Astrocyte (in vitro differentiated cells and primary cell): ENCODE data around the gene ZNF385B. TPM values are rescaled to one million over a fixed set of nuclear protein-coding genes. Genes with fewer than 3 reads are reported as not detected.

Experiments used
- DNase-seq: peaks from one replicate; pipeline ENCODE4 v3.0.0-alpha.2; 2010; ENCODE audit warnings: low read depth
- FAIRE-seq: peaks from 2 replicates; lab custom pipeline; 2011; peaks lifted over from hg19 to GRCh38; lab: Jason Lieb, UNC
- H2AFZ ChIP-seq: 2 replicates; pipeline ENCODE4 v1.6.0; 2012; ENCODE audit warnings: low read depth, low read length, inconsistent platforms
- H3K27ac ChIP-seq: 2 replicates; pipeline ENCODE4 v1.5.1; 2011; ENCODE audit warnings: low read depth, low read length, inconsistent platforms
- H3K27me3 ChIP-seq: 2 replicates; pipeline ENCODE4 v1.6.0; 2011; ENCODE audit warnings: low read length, inconsistent platforms; ENCODE audit not compliant: insufficient read depth
- H3K36me3 ChIP-seq: 2 replicates; pipeline ENCODE4 v1.5.1; 2011; ENCODE audit warnings: low read length, inconsistent platforms; ENCODE audit not compliant: insufficient read depth
- H3K4me1 ChIP-seq: 2 replicates; pipeline ENCODE4 v1.5.1; 2011; ENCODE audit warnings: low read length, inconsistent platforms; ENCODE audit not compliant: insufficient read depth
- H3K4me2 ChIP-seq: 2 replicates; pipeline ENCODE4 v1.6.0; 2012; ENCODE audit warnings: low read length, inconsistent platforms
- H3K4me3 ChIP-seq: 2 replicates; pipeline ENCODE4 v1.5.1; 2011; ENCODE audit warnings: low read depth, mild to moderate bottlenecking, low read length, inconsistent platforms; ENCODE audit not compliant: insufficient read depth
- H3K79me2 ChIP-seq: 2 replicates; pipeline ENCODE4 v1.6.0; 2012; ENCODE audit warnings: mild to moderate bottlenecking, low read length, inconsistent platforms; ENCODE audit not compliant: insufficient read depth
- H3K9ac ChIP-seq: 2 replicates; pipeline ENCODE4 v1.6.0; 2012; ENCODE audit warnings: mild to moderate bottlenecking, low read length, inconsistent platforms
- H3K9me3 ChIP-seq: 2 replicates; pipeline ENCODE4 v1.5.1; 2012; ENCODE audit warnings: low read depth, mild to moderate bottlenecking, low read length, inconsistent platforms; ENCODE audit not compliant: insufficient read depth
- H4K20me1 ChIP-seq: 2 replicates; pipeline ENCODE4 v1.6.0; 2012; ENCODE audit warnings: low read length, inconsistent platforms; ENCODE audit not compliant: insufficient read depth
- H3K27ac Mint-ChIP-seq: one replicate; pipeline ENCODE4 v1.8.0; 2021; ENCODE audit warnings: mild to moderate bottlenecking, mixed read lengths; ENCODE audit not compliant: unreplicated experiment
- H3K27me3 Mint-ChIP-seq: one replicate; pipeline ENCODE4 v1.8.0; 2021; ENCODE audit warnings: low read depth, mixed read lengths; ENCODE audit not compliant: unreplicated experiment
- H3K36me3 Mint-ChIP-seq: one replicate; pipeline ENCODE4 v1.8.0; 2021; ENCODE audit warnings: low read depth, mixed read lengths; ENCODE audit not compliant: unreplicated experiment
- H3K4me1 Mint-ChIP-seq: one replicate; pipeline ENCODE4 v1.8.0; 2021; ENCODE audit warnings: low read depth, mixed read lengths; ENCODE audit not compliant: unreplicated experiment
- H3K4me3 Mint-ChIP-seq: one replicate; pipeline ENCODE4 v1.8.0; 2021; ENCODE audit warnings: mild to moderate bottlenecking, moderate library complexity, mixed read lengths; ENCODE audit not compliant: unreplicated experiment
- H3K9me3 Mint-ChIP-seq: one replicate; pipeline ENCODE4 v1.8.0; 2021; ENCODE audit warnings: mild to moderate bottlenecking, mixed read lengths; ENCODE audit not compliant: unreplicated experiment
- CTCF ChIP-seq: IDR thresholded peaks from 2 replicates; pipeline ENCODE4 v1.5.1; 2011; ENCODE audit warnings: low read depth, mild to moderate bottlenecking, inconsistent platforms, low read length, moderate library complexity; ENCODE audit not compliant: insufficient read depth
- EZH2 ChIP-seq: IDR thresholded peaks from 2 replicates; pipeline ENCODE4 v1.6.1; 2012; ENCODE audit warnings: mild to moderate bottlenecking, low read length, inconsistent platforms; ENCODE audit not compliant: insufficient read depth
- total RNA-seq: library from RNA; stranded (reverse); gene quantifications from 2 replicates; pipeline ENCODE4 v1.2.1, GENCODE V29; 2021

The ZNF385B gene
- total RNA-seq, 1 donor from 2014 or later: 0.27 TPM

- Mint-ChIP-seq H3K4me3 (no peak overlapping the region), H3K36me3 (no peaks in the 10 kb centered on the region), H3K4me1 (no peaks in the 10 kb centered on the region), H3K27ac (no peak overlapping the region), H3K9me3 (no peaks in the 10 kb centered on the region), H3K27me3 (peaks cover 5% of the 10 kb centered on the region)
- Histone ChIP-seq H3K4me3 (no peak overlapping the region), H3K4me2 (no peak overlapping the region), H2AFZ (no peak overlapping the region), H3K79me2 (no peaks in the 10 kb centered on the region), H3K4me1 (no peaks in the 10 kb centered on the region), H3K27me3 (no peaks in the 10 kb centered on the region), H4K20me1 (no peaks in the 10 kb centered on the region), H3K9ac (no peak overlapping the region), H3K36me3 (no peaks in the 10 kb centered on the region), H3K27ac (no peak overlapping the region), H3K9me3 (no peaks in the 10 kb centered on the region)
- DNase-seq (no peak), FAIRE-seq (no peak)
- TF ChIP-seq EZH2 (no peak), CTCF (no peak)
Observed at GRCh38 chr2:179701524-179702110, 159.8 kb downstream of the ZNF385B start.

- FAIRE-seq (no peak), DNase-seq (no peak)
- no peak overlapping the region for H2AFZ ChIP-seq
- H3K9ac ChIP-seq: no peak overlapping the region
- Mint-ChIP-seq H3K4me1 (no peaks in the 10 kb centered on the region), H3K9me3 (no peaks in the 10 kb centered on the region), H3K27ac (no peak overlapping the region), H3K4me3 (no peak overlapping the region), H3K36me3 (no peaks in the 10 kb centered on the region), H3K27me3 (no peaks in the 10 kb centered on the region)
- no peaks in the 10 kb centered on the region for H3K36me3 ChIP-seq
- H3K4me2 ChIP-seq: no peak overlapping the region
- H3K79me2 ChIP-seq: no peaks in the 10 kb centered on the region
- no peaks in the 10 kb centered on the region for H3K9me3 ChIP-seq
- H3K27ac ChIP-seq: no peak overlapping the region
- H4K20me1 ChIP-seq: no peaks in the 10 kb centered on the region
- no peaks in the 10 kb centered on the region for H3K4me1 ChIP-seq
- no peaks in the 10 kb centered on the region for H3K27me3 ChIP-seq
- TF ChIP-seq EZH2: no peak
- no peak for TF ChIP-seq CTCF
- no peak overlapping the region for H3K4me3 ChIP-seq
Observed at GRCh38 chr2:179695486-179695885, 165.9 kb downstream of the ZNF385B start.

GRCh38 chr2:179694963-179695362, 166.4 kb downstream of the ZNF385B start:
- Histone ChIP-seq H3K9ac (no peak overlapping the region), H3K4me3 (no peak overlapping the region), H3K27me3 (no peaks in the 10 kb centered on the region), H3K79me2 (no peaks in the 10 kb centered on the region), H2AFZ (no peak overlapping the region), H3K27ac (no peak overlapping the region), H3K36me3 (no peaks in the 10 kb centered on the region), H4K20me1 (no peaks in the 10 kb centered on the region), H3K4me1 (no peaks in the 10 kb centered on the region), H3K4me2 (no peak overlapping the region), H3K9me3 (no peaks in the 10 kb centered on the region)
- DNase-seq (no peak), FAIRE-seq (no peak)
- H3K27ac Mint-ChIP-seq: no peak overlapping the region
- no peaks in the 10 kb centered on the region for H3K9me3 Mint-ChIP-seq
- no peaks in the 10 kb centered on the region for H3K4me1 Mint-ChIP-seq
- H3K36me3 Mint-ChIP-seq: no peaks in the 10 kb centered on the region
- no peak overlapping the region for H3K4me3 Mint-ChIP-seq
- H3K27me3 Mint-ChIP-seq: no peaks in the 10 kb centered on the region
- no peak for TF ChIP-seq EZH2
- no peak for TF ChIP-seq CTCF
